ENCODE results near the gene UTRN. TPM values are rescaled to one million over a fixed set of nuclear protein-coding genes. Genes with fewer than 3 reads are reported as not detected.
A peak's percentile ranks its signal among the peaks of the same experiment; 100 is the strongest.

The UTRN gene
- total and polyA plus RNA-seq, 2 donors (not counting 1 experiment from before 2014, with no cell fraction given), result 43.9 to 130 TPM

DNA sequence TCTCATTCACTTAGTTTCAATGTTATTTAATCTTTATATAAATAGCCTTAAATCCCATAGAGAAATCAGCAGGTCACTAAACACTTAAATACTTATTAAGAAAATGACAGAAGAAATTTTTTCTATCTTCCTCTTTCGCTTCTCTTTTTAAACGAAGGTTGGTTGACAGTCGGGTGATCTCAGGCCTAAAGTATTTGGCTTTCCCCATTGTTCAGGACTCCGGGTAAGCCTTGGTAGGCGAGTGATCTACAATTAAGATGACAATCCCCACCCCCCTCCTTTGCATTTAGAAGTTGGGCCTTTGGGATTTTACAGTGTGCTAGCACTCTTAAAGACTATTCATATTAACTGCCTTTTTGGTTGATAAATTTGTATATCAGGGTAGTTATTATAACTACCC is 19.7 kb upstream of the UTRN start:
- H3K4me3 ChIP-seq (replicated peaks in 1 of 4; ENCODE audit: control extremely low read depth in 1 of 4, insufficient read depth in 1 of 4, low read depth in 3 of 4, low read length in 4 of 4), result no peak overlapping the region
- DNase-seq (ENCODE audit: low read depth in 2 of 2), result peak; percentile 51 to 90
- no peaks in the 10 kb centered on the region for H3K9me3 ChIP-seq (ENCODE audit: control insufficient read depth, insufficient read depth, low read depth, low read length)
- no peaks in the 10 kb centered on the region for H3K27me3 ChIP-seq (ENCODE audit: control insufficient read depth, insufficient read depth, low read length)
- H3K79me2 ChIP-seq (ENCODE audit: control insufficient read depth, insufficient read depth, low read length), result no peaks in the 10 kb centered on the region
- no peak overlapping the region for H3K9ac ChIP-seq (ENCODE audit: insufficient read depth, low read length)
- H3K4me2 ChIP-seq (ENCODE audit: extremely low read depth, insufficient read depth, low read length), result no peak overlapping the region
- no peak overlapping the region for H3K27ac ChIP-seq (ENCODE audit: insufficient read depth, low read length)
- H4K20me1 ChIP-seq (ENCODE audit: control insufficient read depth, extremely low read depth, insufficient read depth, low read length), result no peaks in the 10 kb centered on the region
- peaks cover 6% of the 10 kb centered on the region for H3K4me1 ChIP-seq (ENCODE audit: control insufficient read depth, extremely low read depth, insufficient read depth, low read length)
- TF ChIP-seq, protein P1, sequence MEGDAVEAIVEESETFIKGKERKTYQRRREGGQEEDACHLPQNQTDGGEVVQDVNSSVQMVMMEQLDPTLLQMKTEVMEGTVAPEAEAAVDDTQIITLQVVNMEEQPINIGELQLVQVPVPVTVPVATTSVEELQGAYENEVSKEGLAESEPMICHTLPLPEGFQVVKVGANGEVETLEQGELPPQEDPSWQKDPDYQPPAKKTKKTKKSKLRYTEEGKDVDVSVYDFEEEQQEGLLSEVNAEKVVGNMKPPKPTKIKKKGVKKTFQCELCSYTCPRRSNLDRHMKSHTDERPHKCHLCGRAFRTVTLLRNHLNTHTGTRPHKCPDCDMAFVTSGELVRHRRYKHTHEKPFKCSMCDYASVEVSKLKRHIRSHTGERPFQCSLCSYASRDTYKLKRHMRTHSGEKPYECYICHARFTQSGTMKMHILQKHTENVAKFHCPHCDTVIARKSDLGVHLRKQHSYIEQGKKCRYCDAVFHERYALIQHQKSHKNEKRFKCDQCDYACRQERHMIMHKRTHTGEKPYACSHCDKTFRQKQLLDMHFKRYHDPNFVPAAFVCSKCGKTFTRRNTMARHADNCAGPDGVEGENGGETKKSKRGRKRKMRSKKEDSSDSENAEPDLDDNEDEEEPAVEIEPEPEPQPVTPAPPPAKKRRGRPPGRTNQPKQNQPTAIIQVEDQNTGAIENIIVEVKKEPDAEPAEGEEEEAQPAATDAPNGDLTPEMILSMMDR (conservative IDR thresholded peaks at IDR 0.05 in 1 of 2, IDR thresholded peaks at IDR 0.05 in 1 of 2; ENCODE audit: low read depth in 1 of 2, low read length in 2 of 2), result no peak
- no peak for TF ChIP-seq EZH2 (IDR thresholded peaks at IDR 0.05; ENCODE audit: low read length, missing control alignments)
- no peaks in the 10 kb centered on the region for H3K36me3 ChIP-seq (ENCODE audit: control insufficient read depth, insufficient read depth, low read length)
- H2AFZ ChIP-seq (ENCODE audit: low read length), result no peak overlapping the region

GRCh38 chr6:144266091-144266649 is 19.0 kb upstream of the UTRN start:
- Histone ChIP-seq H3K36me3 (ENCODE audit: control insufficient read depth, insufficient read depth, low read length) (no peaks in the 10 kb centered on the region), H3K4me3 (replicated peaks in 1 of 4; ENCODE audit: control extremely low read depth in 1 of 4, insufficient read depth in 1 of 4, low read depth in 3 of 4, low read length in 4 of 4) (no peak overlapping the region), H3K9ac (ENCODE audit: insufficient read depth, low read length) (no peak overlapping the region), H3K4me1 (ENCODE audit: control insufficient read depth, extremely low read depth, insufficient read depth, low read length) (peaks cover 6% of the 10 kb centered on the region), H4K20me1 (ENCODE audit: control insufficient read depth, extremely low read depth, insufficient read depth, low read length) (no peaks in the 10 kb centered on the region), H3K27ac (ENCODE audit: insufficient read depth, low read length) (peak overlapping the region; percentile 55), H3K79me2 (ENCODE audit: control insufficient read depth, insufficient read depth, low read length) (no peaks in the 10 kb centered on the region), H3K27me3 (ENCODE audit: control insufficient read depth, insufficient read depth, low read length) (no peaks in the 10 kb centered on the region), H3K9me3 (ENCODE audit: control insufficient read depth, insufficient read depth, low read depth, low read length) (no peaks in the 10 kb centered on the region), H2AFZ (ENCODE audit: low read length) (no peak overlapping the region), H3K4me2 (ENCODE audit: extremely low read depth, insufficient read depth, low read length) (no peak overlapping the region)
- peak; percentile 87 to 88 for DNase-seq (ENCODE audit: low read depth in 2 of 2)
- TF ChIP-seq, protein P1 (conservative IDR thresholded peaks at IDR 0.05 in 1 of 2, IDR thresholded peaks at IDR 0.05 in 1 of 2; ENCODE audit: low read depth in 1 of 2, low read length in 2 of 2), result no peak
- TF ChIP-seq EZH2 (IDR thresholded peaks at IDR 0.05; ENCODE audit: low read length, missing control alignments), result no peak

GRCh38 chr6:144268794-144269349 is 16.3 kb upstream of the UTRN start:
- Histone ChIP-seq H3K4me2 (ENCODE audit: extremely low read depth, insufficient read depth, low read length) (no peak overlapping the region), H4K20me1 (ENCODE audit: control insufficient read depth, extremely low read depth, insufficient read depth, low read length) (no peaks in the 10 kb centered on the region), H3K79me2 (ENCODE audit: control insufficient read depth, insufficient read depth, low read length) (no peaks in the 10 kb centered on the region), H3K9ac (ENCODE audit: insufficient read depth, low read length) (no peak overlapping the region), H3K27ac (ENCODE audit: insufficient read depth, low read length) (no peak overlapping the region), H3K36me3 (ENCODE audit: control insufficient read depth, insufficient read depth, low read length) (no peaks in the 10 kb centered on the region), H3K4me3 (replicated peaks in 1 of 4; ENCODE audit: control extremely low read depth in 1 of 4, insufficient read depth in 1 of 4, low read depth in 3 of 4, low read length in 4 of 4) (no peak overlapping the region), H3K27me3 (ENCODE audit: control insufficient read depth, insufficient read depth, low read length) (no peaks in the 10 kb centered on the region), H2AFZ (ENCODE audit: low read length) (no peak overlapping the region), H3K9me3 (ENCODE audit: control insufficient read depth, insufficient read depth, low read depth, low read length) (no peaks in the 10 kb centered on the region), H3K4me1 (ENCODE audit: control insufficient read depth, extremely low read depth, insufficient read depth, low read length) (peaks cover 6% of the 10 kb centered on the region)
- no peak for DNase-seq (ENCODE audit: low read depth in 2 of 2)
- TF ChIP-seq, protein P1 (conservative IDR thresholded peaks at IDR 0.05 in 1 of 2, IDR thresholded peaks at IDR 0.05 in 1 of 2; ENCODE audit: low read depth in 1 of 2, low read length in 2 of 2), result no peak
- no peak for TF ChIP-seq EZH2 (IDR thresholded peaks at IDR 0.05; ENCODE audit: low read length, missing control alignments)
